ENCODE measurements around the gene COIL. TPM values are rescaled to one million over a fixed set of nuclear protein-coding genes. Genes with fewer than 3 reads are reported as not detected.

COIL gene
- total RNA-seq, 1 experiment from 2014 or later = 22.9 TPM

DNA sequence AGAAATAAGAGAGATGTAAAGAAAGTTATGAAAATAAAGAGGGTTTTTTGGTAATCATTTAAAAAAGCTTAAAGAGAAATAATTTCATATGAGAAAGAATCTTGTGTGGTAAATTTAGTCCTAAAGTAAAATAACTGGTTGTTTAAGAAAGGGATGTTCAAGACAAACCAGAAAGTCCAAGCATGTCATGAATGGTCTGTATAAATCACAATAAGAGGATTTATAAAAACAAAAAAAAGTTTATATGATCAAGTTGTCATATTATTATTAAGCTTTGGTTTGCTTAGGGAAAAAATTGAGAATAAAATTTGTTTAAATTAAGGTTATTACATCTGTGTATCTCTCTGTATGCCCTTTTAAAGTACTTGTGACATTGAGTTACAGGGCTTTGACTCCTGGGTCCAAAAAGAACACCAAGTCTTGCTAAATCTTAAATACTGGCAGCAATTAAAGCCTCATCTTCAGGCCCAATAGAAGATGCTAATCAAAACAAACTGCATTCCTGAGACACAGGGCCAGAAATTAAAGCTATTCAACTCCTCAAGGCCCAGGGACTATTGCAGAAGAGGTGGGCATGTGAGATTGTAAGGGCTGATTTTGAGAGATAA, 31.4 kb downstream of the COIL start:
- Histone ChIP-seq H3K36me3 (ENCODE audit: low read depth, low read length) (peaks cover 44% of the 10 kb centered on the region), H3K4me2 (ENCODE audit: low read length) (no peak overlapping the region), H3K27ac (ENCODE audit: low read length) (no peak overlapping the region), H3K4me3 (ENCODE audit: low read length) (no peak overlapping the region; the same call in 1 of the 2 replicates), H4K20me1 (ENCODE audit: low read length) (no peaks in the 10 kb centered on the region), H2AFZ (ENCODE audit: low read length) (no peak overlapping the region), H3F3A (ENCODE audit: low read length, unreplicated experiment) (no peaks in the 10 kb centered on the region), H3K4me1 (ENCODE audit: insufficient read depth, low read length) (no peaks in the 10 kb centered on the region), H3K9ac (ENCODE audit: low read length) (no peak overlapping the region), H3K79me2 (ENCODE audit: low read length) (no peaks in the 10 kb centered on the region), H3K27me3 (ENCODE audit: low read length) (no peaks in the 10 kb centered on the region), H3K9me3 (ENCODE audit: low read length) (peaks cover 32% of the 10 kb centered on the region), H3K9me2 (replicated peaks; ENCODE audit: low read length) (no peaks in the 10 kb centered on the region)
- ChIA-PET POLR2A (ENCODE audit: unreplicated experiment) (no interaction called here), CTCF (no interaction called here)
- intact Hi-C loops (cut with micrococcal nuclease) = no loop called here
- DNase-seq = peak; percentile 42
- no TSS peak for BruUV-seq (replicated peaks)
- TF ChIP-seq EZH2phosphoT487 (IDR thresholded peaks at IDR 0.05; ENCODE audit: borderline replicate concordance, low read length) = no peak
- TF ChIP-seq, protein P1, sequence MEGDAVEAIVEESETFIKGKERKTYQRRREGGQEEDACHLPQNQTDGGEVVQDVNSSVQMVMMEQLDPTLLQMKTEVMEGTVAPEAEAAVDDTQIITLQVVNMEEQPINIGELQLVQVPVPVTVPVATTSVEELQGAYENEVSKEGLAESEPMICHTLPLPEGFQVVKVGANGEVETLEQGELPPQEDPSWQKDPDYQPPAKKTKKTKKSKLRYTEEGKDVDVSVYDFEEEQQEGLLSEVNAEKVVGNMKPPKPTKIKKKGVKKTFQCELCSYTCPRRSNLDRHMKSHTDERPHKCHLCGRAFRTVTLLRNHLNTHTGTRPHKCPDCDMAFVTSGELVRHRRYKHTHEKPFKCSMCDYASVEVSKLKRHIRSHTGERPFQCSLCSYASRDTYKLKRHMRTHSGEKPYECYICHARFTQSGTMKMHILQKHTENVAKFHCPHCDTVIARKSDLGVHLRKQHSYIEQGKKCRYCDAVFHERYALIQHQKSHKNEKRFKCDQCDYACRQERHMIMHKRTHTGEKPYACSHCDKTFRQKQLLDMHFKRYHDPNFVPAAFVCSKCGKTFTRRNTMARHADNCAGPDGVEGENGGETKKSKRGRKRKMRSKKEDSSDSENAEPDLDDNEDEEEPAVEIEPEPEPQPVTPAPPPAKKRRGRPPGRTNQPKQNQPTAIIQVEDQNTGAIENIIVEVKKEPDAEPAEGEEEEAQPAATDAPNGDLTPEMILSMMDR (conservative IDR thresholded peaks at IDR 0.05; ENCODE audit: low read depth, low read length) = no peak
- TF ChIP-seq EZH2 (IDR thresholded peaks at IDR 0.05; ENCODE audit: low read length, unreplicated experiment) = no peak
- ATAC-seq = no peak

DNA sequence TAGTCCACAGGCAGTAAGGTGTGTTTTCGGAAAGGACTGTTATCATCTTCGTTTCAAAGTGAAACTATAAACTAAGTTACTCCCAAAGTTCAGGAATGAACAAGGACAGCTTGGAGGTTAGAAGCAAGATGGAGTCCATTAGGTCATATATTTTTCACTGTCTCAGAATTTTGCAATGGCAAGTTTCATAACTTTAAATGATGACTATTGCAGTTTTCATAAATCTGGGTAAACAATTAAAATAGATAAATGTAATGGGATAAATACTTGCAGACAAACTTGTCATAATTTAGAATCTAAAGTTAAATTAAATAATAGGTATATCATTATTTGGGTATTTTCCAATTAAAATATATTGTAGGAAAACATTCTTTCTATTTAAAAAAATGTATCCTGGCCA, 32.3 kb downstream of the COIL start:
- intact Hi-C loops (cut with micrococcal nuclease) = no loop called here
- CTCF ChIA-PET = no interaction called here
- Histone ChIP-seq H3K27me3 (ENCODE audit: low read length) (no peaks in the 10 kb centered on the region), H3K9ac (ENCODE audit: low read length) (no peak overlapping the region), H3K27ac (ENCODE audit: low read length) (no peak overlapping the region), H3K9me2 (replicated peaks; ENCODE audit: low read length) (no peaks in the 10 kb centered on the region), H3F3A (ENCODE audit: low read length, unreplicated experiment) (no peaks in the 10 kb centered on the region), H3K4me2 (ENCODE audit: low read length) (no peak overlapping the region), H3K4me1 (ENCODE audit: insufficient read depth, low read length) (no peaks in the 10 kb centered on the region), H3K79me2 (ENCODE audit: low read length) (no peaks in the 10 kb centered on the region), H3K36me3 (ENCODE audit: low read depth, low read length) (peaks cover 37% of the 10 kb centered on the region; the same call in 1 of the 2 replicates), H3K9me3 (ENCODE audit: low read length) (peaks cover 32% of the 10 kb centered on the region), H3K4me3 (ENCODE audit: low read length) (no peak overlapping the region), H2AFZ (ENCODE audit: low read length) (no peak overlapping the region), H4K20me1 (ENCODE audit: low read length) (no peaks in the 10 kb centered on the region)
- no peak for TF ChIP-seq EZH2phosphoT487 (IDR thresholded peaks at IDR 0.05; ENCODE audit: borderline replicate concordance, low read length)
- TF ChIP-seq EZH2 (IDR thresholded peaks at IDR 0.05; ENCODE audit: low read length, unreplicated experiment) = no peak
- TF ChIP-seq, protein P1 (conservative IDR thresholded peaks at IDR 0.05; ENCODE audit: low read depth, low read length) = no peak
- POLR2A ChIA-PET (ENCODE audit: unreplicated experiment) = no interaction called here
- no peak for ATAC-seq
- BruUV-seq (replicated peaks) = no TSS peak
- no peak for DNase-seq

DNA sequence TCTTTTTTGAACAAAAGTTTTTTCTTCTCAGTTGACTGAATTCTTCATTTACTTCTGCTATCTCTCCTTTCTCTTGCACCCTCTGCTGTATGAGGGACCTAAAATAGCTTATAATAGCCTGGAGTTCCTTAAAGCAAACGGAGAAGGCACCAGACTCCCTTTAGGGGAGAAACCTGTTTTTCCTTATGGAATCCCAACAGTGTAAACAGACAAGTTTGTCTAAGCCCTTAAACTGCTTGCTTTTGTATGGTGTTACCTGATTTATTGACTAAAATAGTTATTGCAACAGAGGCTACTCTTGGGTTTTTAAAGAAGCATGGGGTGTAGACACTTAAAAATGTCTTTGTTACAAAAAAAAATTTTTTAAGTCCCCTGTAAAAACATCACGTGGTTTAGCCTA, 34.1 kb downstream of the COIL start:
- Histone ChIP-seq H3K4me3 (ENCODE audit: low read length) (no peak overlapping the region), H3K9me3 (ENCODE audit: low read length) (peaks cover 31% of the 10 kb centered on the region), H3K9me2 (replicated peaks; ENCODE audit: low read length) (no peaks in the 10 kb centered on the region), H3F3A (ENCODE audit: low read length, unreplicated experiment) (no peaks in the 10 kb centered on the region), H3K4me1 (ENCODE audit: insufficient read depth, low read length) (no peaks in the 10 kb centered on the region), H2AFZ (ENCODE audit: low read length) (no peak overlapping the region), H3K27me3 (ENCODE audit: low read length) (no peaks in the 10 kb centered on the region), H3K36me3 (ENCODE audit: low read depth, low read length) (peaks cover 25% of the 10 kb centered on the region; the same call in 1 of the 2 replicates), H3K27ac (ENCODE audit: low read length) (no peak overlapping the region), H3K4me2 (ENCODE audit: low read length) (no peak overlapping the region), H4K20me1 (ENCODE audit: low read length) (no peaks in the 10 kb centered on the region), H3K79me2 (ENCODE audit: low read length) (no peaks in the 10 kb centered on the region), H3K9ac (ENCODE audit: low read length) (no peak overlapping the region)
- CTCF ChIA-PET = interaction anchor here (0.7 kb wide), 1 partner anchor 107 kb away, joined by 5 read pairs; no protein-coding TSS in a partner anchor
- intact Hi-C loops (cut with micrococcal nuclease) = no loop called here
- peak; percentile 14 for DNase-seq
- TF ChIP-seq, protein P1 (conservative IDR thresholded peaks at IDR 0.05; ENCODE audit: low read depth, low read length) = no peak
- no peak for TF ChIP-seq EZH2phosphoT487 (IDR thresholded peaks at IDR 0.05; ENCODE audit: borderline replicate concordance, low read length)
- TF ChIP-seq EZH2 (IDR thresholded peaks at IDR 0.05; ENCODE audit: low read length, unreplicated experiment) = no peak
- ATAC-seq = peak; percentile 27; the same call in 1 of the 2 replicates
- POLR2A ChIA-PET (ENCODE audit: unreplicated experiment) = no interaction called here
- BruUV-seq (replicated peaks) = no TSS peak

Data from PC-3 (cell line).